Astrocyte (in vitro differentiated cells and primary cell): ENCODE data around the gene HOXA10. TPM values are rescaled to one million over a fixed set of nuclear protein-coding genes. Genes with fewer than 3 reads are reported as not detected.

Experiments used
- DNase-seq: peaks from one replicate; pipeline ENCODE4 v3.0.0-alpha.2; 2010; ENCODE audit warnings: low read depth
- FAIRE-seq: peaks from 2 replicates; lab custom pipeline; 2011; peaks lifted over from hg19 to GRCh38; lab: Jason Lieb, UNC
- H2AFZ ChIP-seq: 2 replicates; pipeline ENCODE4 v1.6.0; 2012; ENCODE audit warnings: low read depth, low read length, inconsistent platforms
- H3K27ac ChIP-seq: 2 replicates; pipeline ENCODE4 v1.5.1; 2011; ENCODE audit warnings: low read depth, low read length, inconsistent platforms
- H3K27me3 ChIP-seq: 2 replicates; pipeline ENCODE4 v1.6.0; 2011; ENCODE audit warnings: low read length, inconsistent platforms; ENCODE audit not compliant: insufficient read depth
- H3K36me3 ChIP-seq: 2 replicates; pipeline ENCODE4 v1.5.1; 2011; ENCODE audit warnings: low read length, inconsistent platforms; ENCODE audit not compliant: insufficient read depth
- H3K4me1 ChIP-seq: 2 replicates; pipeline ENCODE4 v1.5.1; 2011; ENCODE audit warnings: low read length, inconsistent platforms; ENCODE audit not compliant: insufficient read depth
- H3K4me2 ChIP-seq: 2 replicates; pipeline ENCODE4 v1.6.0; 2012; ENCODE audit warnings: low read length, inconsistent platforms
- H3K4me3 ChIP-seq: 2 replicates; pipeline ENCODE4 v1.5.1; 2011; ENCODE audit warnings: low read depth, mild to moderate bottlenecking, low read length, inconsistent platforms; ENCODE audit not compliant: insufficient read depth
- H3K79me2 ChIP-seq: 2 replicates; pipeline ENCODE4 v1.6.0; 2012; ENCODE audit warnings: mild to moderate bottlenecking, low read length, inconsistent platforms; ENCODE audit not compliant: insufficient read depth
- H3K9ac ChIP-seq: 2 replicates; pipeline ENCODE4 v1.6.0; 2012; ENCODE audit warnings: mild to moderate bottlenecking, low read length, inconsistent platforms
- H3K9me3 ChIP-seq: 2 replicates; pipeline ENCODE4 v1.5.1; 2012; ENCODE audit warnings: low read depth, mild to moderate bottlenecking, low read length, inconsistent platforms; ENCODE audit not compliant: insufficient read depth
- H4K20me1 ChIP-seq: 2 replicates; pipeline ENCODE4 v1.6.0; 2012; ENCODE audit warnings: low read length, inconsistent platforms; ENCODE audit not compliant: insufficient read depth
- H3K27ac Mint-ChIP-seq: one replicate; pipeline ENCODE4 v1.8.0; 2021; ENCODE audit warnings: mild to moderate bottlenecking, mixed read lengths; ENCODE audit not compliant: unreplicated experiment
- H3K27me3 Mint-ChIP-seq: one replicate; pipeline ENCODE4 v1.8.0; 2021; ENCODE audit warnings: low read depth, mixed read lengths; ENCODE audit not compliant: unreplicated experiment
- H3K36me3 Mint-ChIP-seq: one replicate; pipeline ENCODE4 v1.8.0; 2021; ENCODE audit warnings: low read depth, mixed read lengths; ENCODE audit not compliant: unreplicated experiment
- H3K4me1 Mint-ChIP-seq: one replicate; pipeline ENCODE4 v1.8.0; 2021; ENCODE audit warnings: low read depth, mixed read lengths; ENCODE audit not compliant: unreplicated experiment
- H3K4me3 Mint-ChIP-seq: one replicate; pipeline ENCODE4 v1.8.0; 2021; ENCODE audit warnings: mild to moderate bottlenecking, moderate library complexity, mixed read lengths; ENCODE audit not compliant: unreplicated experiment
- H3K9me3 Mint-ChIP-seq: one replicate; pipeline ENCODE4 v1.8.0; 2021; ENCODE audit warnings: mild to moderate bottlenecking, mixed read lengths; ENCODE audit not compliant: unreplicated experiment
- CTCF ChIP-seq: IDR thresholded peaks from 2 replicates; pipeline ENCODE4 v1.5.1; 2011; ENCODE audit warnings: low read depth, mild to moderate bottlenecking, inconsistent platforms, low read length, moderate library complexity; ENCODE audit not compliant: insufficient read depth
- EZH2 ChIP-seq: IDR thresholded peaks from 2 replicates; pipeline ENCODE4 v1.6.1; 2012; ENCODE audit warnings: mild to moderate bottlenecking, low read length, inconsistent platforms; ENCODE audit not compliant: insufficient read depth
- total RNA-seq: library from RNA; stranded (reverse); gene quantifications from 2 replicates; pipeline ENCODE4 v1.2.1, GENCODE V29; 2021

Gene HOXA10
- total RNA-seq, 1 donor from 2014 or later = not detected

DNA sequence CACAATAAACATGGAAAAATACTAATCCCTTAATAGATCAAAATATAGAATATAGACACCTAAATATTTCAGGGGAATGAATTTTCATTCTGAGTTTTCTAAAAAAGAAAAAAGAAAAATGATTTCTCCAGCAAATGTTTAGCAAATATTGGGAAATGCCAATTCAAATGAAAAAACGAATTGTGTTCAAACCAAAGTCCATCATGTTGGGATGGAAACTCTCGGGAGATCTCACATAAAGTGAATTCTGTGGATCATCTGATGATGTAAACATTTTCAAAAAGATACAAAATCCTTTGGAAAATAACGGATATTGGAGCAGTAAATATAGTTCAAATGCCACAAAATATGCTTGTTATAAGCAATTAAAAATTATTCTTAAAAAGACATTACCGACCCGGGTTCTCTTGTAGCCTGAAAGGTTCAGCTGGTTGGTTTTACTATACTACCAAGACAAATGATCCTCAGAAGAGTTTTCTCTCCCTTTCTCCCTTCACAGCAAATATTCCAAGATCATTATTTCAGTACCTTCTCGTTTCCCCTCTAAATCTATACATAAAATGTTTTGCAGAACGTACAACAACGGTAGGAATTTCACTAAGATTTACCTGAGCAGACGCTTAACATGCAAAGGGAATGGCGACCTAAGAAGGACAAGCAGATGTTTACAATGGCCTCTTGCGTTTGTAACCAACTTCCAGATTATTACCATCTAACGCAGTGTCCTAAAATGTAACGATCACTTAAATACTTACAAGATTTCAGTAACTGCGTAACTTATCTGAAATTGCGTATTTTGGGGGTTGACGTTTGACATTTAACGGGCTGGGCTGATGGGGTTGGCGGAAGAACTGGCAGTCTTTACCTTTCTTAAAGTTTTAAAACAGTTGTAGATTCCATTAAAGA is 23.3 kb upstream of the HOXA10 start:
- H3K4me2 ChIP-seq = no peak overlapping the region
- no peaks in the 10 kb centered on the region for H3K79me2 ChIP-seq
- no peak overlapping the region for H3K9ac ChIP-seq
- H2AFZ ChIP-seq = no peak overlapping the region
- H3K36me3 ChIP-seq = no peaks in the 10 kb centered on the region
- H4K20me1 ChIP-seq = peaks cover 27% of the 10 kb centered on the region
- H3K9me3 ChIP-seq = peaks cover 8% of the 10 kb centered on the region
- no peaks in the 10 kb centered on the region for H3K4me1 ChIP-seq
- Mint-ChIP-seq H3K4me3 (no peak overlapping the region), H3K9me3 (peaks cover 17% of the 10 kb centered on the region), H3K4me1 (no peaks in the 10 kb centered on the region), H3K27me3 (peaks cover 82% of the 10 kb centered on the region), H3K27ac (no peak overlapping the region), H3K36me3 (no peaks in the 10 kb centered on the region)
- H3K27ac ChIP-seq = no peak overlapping the region
- no peak overlapping the region for H3K4me3 ChIP-seq
- peaks cover 94% of the 10 kb centered on the region for H3K27me3 ChIP-seq
- no peak for FAIRE-seq
- no peak for DNase-seq
- TF ChIP-seq CTCF (no peak), EZH2 (peak; percentile 22)

- peaks cover 81% of the 10 kb centered on the region for H3K27me3 Mint-ChIP-seq
- Histone ChIP-seq H3K79me2 (no peaks in the 10 kb centered on the region), H3K27ac (no peak overlapping the region), H3K9me3 (peaks cover 6% of the 10 kb centered on the region), H3K36me3 (no peaks in the 10 kb centered on the region), H3K4me3 (no peak overlapping the region), H3K4me1 (no peaks in the 10 kb centered on the region), H4K20me1 (peaks cover 17% of the 10 kb centered on the region), H3K27me3 (peaks cover 94% of the 10 kb centered on the region), H2AFZ (no peak overlapping the region), H3K9ac (no peak overlapping the region), H3K4me2 (no peak overlapping the region)
- peaks cover 15% of the 10 kb centered on the region for H3K9me3 Mint-ChIP-seq
- FAIRE-seq = peak; percentile 54
- H3K36me3 Mint-ChIP-seq = no peaks in the 10 kb centered on the region
- TF ChIP-seq EZH2 (no peak), CTCF (peak; percentile 79)
- H3K4me1 Mint-ChIP-seq = no peaks in the 10 kb centered on the region
- peak; percentile 33 for DNase-seq
- H3K4me3 Mint-ChIP-seq = no peak overlapping the region
- no peak overlapping the region for H3K27ac Mint-ChIP-seq
Observed at GRCh38 chr7:27196287-27196767, 22.2 kb upstream of the HOXA10 start.
